HG03457 (cell line): ENCODE data around the gene IAPP.
"Not testable (repeated sequence)": the region's sequence is repeated elsewhere in the genome, so short reads cannot be mapped to it uniquely, and the experiment has no call there.

Experiments used
- ATAC-seq: cut with Tn5 transposase; IDR thresholded peaks from one replicate; pipeline ENCODE4 v1.9.1; 2021; ENCODE audit warnings: moderate number of reproducible peaks; ENCODE audit not compliant: unreplicated experiment

The IAPP gene

GRCh38 chr12:21372602-21373001, at the start of gene IAPP:
Gene IAPP (plus strand): TSS chr12:21372902. CDS start chr12:21373352, 450 bp downstream.
- no peak for ATAC-seq

GRCh38 chr12:21323736-21324135, 49.0 kb upstream of the IAPP start:
- no peak for ATAC-seq

- no peak for ATAC-seq
These were observed 48.2 kb upstream of the IAPP start for GRCh38 chr12:21324551-21324950.

- no peak for ATAC-seq
These were observed 44.1 kb upstream of the IAPP start for GRCh38 chr12:21328578-21328977.

- ATAC-seq: no peak
These were observed 41.9 kb upstream of the IAPP start for GRCh38 chr12:21330682-21331253.

GRCh38 chr12:21334771-21335325, 37.9 kb upstream of the IAPP start, which contains the start of gene SLCO1A2:
Gene SLCO1A2 (minus strand): TSS chr12:21334917. CDS start chr12:21334647, 270 bp downstream.
- ATAC-seq: no peak

GRCh38 chr12:21336656-21337055, 36.0 kb upstream of the IAPP start:
- ATAC-seq: no peak

GRCh38 chr12:21337453-21337852, 35.2 kb upstream of the IAPP start:
- no peak for ATAC-seq

- no peak for ATAC-seq
These were observed 34.5 kb upstream of the IAPP start for GRCh38 chr12:21337959-21338744.

- no peak for ATAC-seq
These were observed 32.8 kb upstream of the IAPP start for GRCh38 chr12:21339921-21340320.

GRCh38 chr12:21340403-21340802, 32.3 kb upstream of the IAPP start:
- no peak for ATAC-seq

GRCh38 chr12:21341769-21342168, 30.9 kb upstream of the IAPP start:
- no peak for ATAC-seq

- no peak for ATAC-seq
These were observed 29.1 kb upstream of the IAPP start for GRCh38 chr12:21343636-21344035.

GRCh38 chr12:21346542-21347205, 26.0 kb upstream of the IAPP start:
- no peak for ATAC-seq

- ATAC-seq: no peak
These were observed 21.7 kb upstream of the IAPP start for GRCh38 chr12:21350975-21351374.

GRCh38 chr12:21353487-21353886, 19.2 kb upstream of the IAPP start:
- ATAC-seq: no peak

- ATAC-seq: no peak
These were observed 18.8 kb upstream of the IAPP start for GRCh38 chr12:21353948-21354347.

- ATAC-seq: no peak
These were observed 18.1 kb upstream of the IAPP start for GRCh38 chr12:21354641-21355040.

GRCh38 chr12:21360632-21361031, 12.1 kb upstream of the IAPP start:
- not testable (repeated sequence) for ATAC-seq

GRCh38 chr12:21369141-21369980, 3.3 kb upstream of the IAPP start:
- ATAC-seq: no peak
